Peyer's patch (tissue), 4 donors: ENCODE measurements around the gene CARD10.
"Not testable (repeated sequence)": the region's sequence is repeated elsewhere in the genome, so short reads cannot be mapped to it uniquely, and the experiment has no call there.

Experiments
- CTCF ChIP-seq, 6 experiments: fragments of 450-650 bp in 4 of 6; fragments of 200-600 bp in 2 of 6; sonication (generic) in 1 of 6; IDR thresholded peaks; one replicate each; pipeline ENCODE4 v1.5.1; 2017 to 2019; ENCODE audit warnings: antibody characterized with exemption in 6 of 6, mild to moderate bottlenecking in 3 of 6, moderate library complexity in 1 of 6
- POLR2A ChIP-seq, 2 donors: fragments of 450-650 bp; IDR thresholded peaks; one replicate each; pipeline ENCODE4 v1.5.1; 2017; ENCODE audit warnings: antibody characterized with exemption in 2 of 2, mild to moderate bottlenecking in 2 of 2, moderate library complexity in 2 of 2

DNA sequence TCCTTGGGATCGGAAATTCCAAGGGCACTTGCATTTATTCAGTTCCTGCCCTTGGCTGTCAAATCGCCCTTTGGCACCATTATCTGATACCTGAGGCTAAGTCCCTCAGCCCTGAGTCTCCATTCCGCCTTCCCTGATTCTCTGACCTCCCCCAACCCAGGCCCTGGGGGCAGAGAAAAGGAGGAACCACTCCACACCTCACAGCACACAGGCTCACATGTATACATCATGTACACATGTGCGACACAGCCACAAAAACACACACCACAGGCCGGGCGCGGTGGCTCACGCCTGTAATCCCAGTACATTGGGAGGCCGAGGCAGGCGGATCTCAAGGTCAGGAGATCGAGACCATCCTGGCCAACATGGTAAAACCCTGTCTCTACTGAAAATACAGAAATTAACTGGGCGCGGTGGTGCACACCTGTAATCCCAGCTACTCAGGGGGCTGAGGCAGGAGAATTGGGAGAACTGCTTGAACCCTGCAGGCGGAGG, 51.0 kb downstream of the CARD10 start:
- TF ChIP-seq CTCF, POLR2A (IDR thresholded peaks at IDR 0.05): not testable (repeated sequence)
